OCI-LY7 (cell line): ENCODE measurements around the gene TMEM204.

Experiments
- CTCF ChIP-seq: fragments of 200-600 bp; sonication (generic); conservative IDR thresholded peaks from 2 replicates; pipeline ENCODE4 v1.5.1; 2014; ENCODE audit warnings: mild to moderate bottlenecking, antibody characterized with exemption, low read length, moderate library complexity, mixed read lengths
- EZH2phosphoT487 ChIP-seq: fragments of 200-600 bp; sonication (generic); IDR thresholded peaks from 2 replicates; pipeline ENCODE4 v1.6.1; 2018; ENCODE audit warnings: low read depth, borderline replicate concordance, mild to moderate bottlenecking, mixed run types, antibody characterized with exemption, low read length, moderate library complexity, mixed read lengths

GRCh38 chr16:1501630-1502029 is 31.8 kb upstream of the TMEM204 start:
- TF ChIP-seq CTCF (no peak), EZH2phosphoT487 (no peak)
